GM12878 (cell line): ENCODE measurements around the gene ALAD.

Source experiments
- KDM1A ChIP-seq: fragments of 200-600 bp; sonication (generic); IDR thresholded peaks from 2 replicates; pipeline ENCODE4 v1.6.1; 2016; ENCODE audit warnings: borderline replicate concordance
- POLR2AphosphoS5 ChIP-seq: IDR thresholded peaks from 2 replicates; pipeline ENCODE4 v1.6.1; 2011; ENCODE audit warnings: mild to moderate bottlenecking, low read length, inconsistent platforms

- TF ChIP-seq KDM1A (no peak), POLR2AphosphoS5 (no peak)
These were observed 10.7 kb downstream of the ALAD start for GRCh38 chr9:113390192-113390960.
